Cardiac fibroblast (primary cell): ENCODE results near the gene ETV1.

Source experiments
- DNase-seq, 2 donors: peaks; one replicate each; pipeline versions ENCODE4 v3.0.0 to v3.0.0-alpha.2; 2010; ENCODE audit warnings: low read depth in 2 of 2
- H3K4me3 ChIP-seq, 2 donors: replicated peaks in 1 of 2; 1 replicate in 1 of 2; 2 replicates in 1 of 2; pipeline ENCODE4 v1.5.1; 2011; ENCODE audit warnings: low read depth in 2 of 2, low read length in 2 of 2, mild to moderate bottlenecking in 2 of 2, moderate library complexity in 1 of 2
- TF ChIP-seq, protein P1 (sequence below): IDR thresholded peaks from one replicate; pipeline ENCODE4 v1.5.1; 2011; ENCODE audit warnings: low read depth, mild to moderate bottlenecking, low read length, inconsistent platforms

Gene ETV1

DNA sequence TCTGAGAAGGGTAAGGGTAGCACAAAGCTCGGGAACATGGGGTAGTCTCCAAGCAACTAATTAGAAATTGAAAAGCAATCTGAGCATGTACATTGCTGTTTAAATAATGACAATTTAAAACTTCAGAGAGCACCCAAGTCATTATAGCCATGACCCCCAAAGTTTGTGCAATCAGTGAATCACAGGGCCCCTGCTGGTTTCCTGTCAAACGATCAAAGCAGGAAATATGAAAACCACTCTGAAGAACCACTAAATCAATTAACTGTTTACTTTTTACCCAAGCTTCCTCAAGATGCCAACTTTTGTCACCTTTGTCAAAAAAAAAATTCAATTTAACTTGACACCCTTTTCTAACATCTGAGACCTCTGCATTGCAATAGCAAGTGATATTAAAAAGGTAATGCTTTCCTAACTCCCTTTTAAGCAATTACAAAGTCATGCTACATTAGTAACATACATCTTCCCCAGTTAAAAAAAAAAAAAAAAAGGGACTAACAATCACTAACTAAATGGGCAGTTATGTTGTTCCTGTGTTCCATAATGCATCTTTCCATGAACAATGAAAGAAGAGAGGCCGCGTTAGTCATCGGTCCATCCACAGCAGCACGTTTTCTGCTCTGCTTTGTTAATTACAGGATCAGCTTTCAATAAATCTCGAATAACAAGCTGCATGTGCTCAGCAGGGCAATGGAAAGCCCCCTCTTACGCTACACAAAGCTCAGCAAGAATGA lies 80.6 kb downstream of the ETV1 start:
- TF ChIP-seq, protein P1, sequence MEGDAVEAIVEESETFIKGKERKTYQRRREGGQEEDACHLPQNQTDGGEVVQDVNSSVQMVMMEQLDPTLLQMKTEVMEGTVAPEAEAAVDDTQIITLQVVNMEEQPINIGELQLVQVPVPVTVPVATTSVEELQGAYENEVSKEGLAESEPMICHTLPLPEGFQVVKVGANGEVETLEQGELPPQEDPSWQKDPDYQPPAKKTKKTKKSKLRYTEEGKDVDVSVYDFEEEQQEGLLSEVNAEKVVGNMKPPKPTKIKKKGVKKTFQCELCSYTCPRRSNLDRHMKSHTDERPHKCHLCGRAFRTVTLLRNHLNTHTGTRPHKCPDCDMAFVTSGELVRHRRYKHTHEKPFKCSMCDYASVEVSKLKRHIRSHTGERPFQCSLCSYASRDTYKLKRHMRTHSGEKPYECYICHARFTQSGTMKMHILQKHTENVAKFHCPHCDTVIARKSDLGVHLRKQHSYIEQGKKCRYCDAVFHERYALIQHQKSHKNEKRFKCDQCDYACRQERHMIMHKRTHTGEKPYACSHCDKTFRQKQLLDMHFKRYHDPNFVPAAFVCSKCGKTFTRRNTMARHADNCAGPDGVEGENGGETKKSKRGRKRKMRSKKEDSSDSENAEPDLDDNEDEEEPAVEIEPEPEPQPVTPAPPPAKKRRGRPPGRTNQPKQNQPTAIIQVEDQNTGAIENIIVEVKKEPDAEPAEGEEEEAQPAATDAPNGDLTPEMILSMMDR: no peak
- H3K4me3 ChIP-seq: no peak overlapping the region
- DNase-seq: no peak

DNA sequence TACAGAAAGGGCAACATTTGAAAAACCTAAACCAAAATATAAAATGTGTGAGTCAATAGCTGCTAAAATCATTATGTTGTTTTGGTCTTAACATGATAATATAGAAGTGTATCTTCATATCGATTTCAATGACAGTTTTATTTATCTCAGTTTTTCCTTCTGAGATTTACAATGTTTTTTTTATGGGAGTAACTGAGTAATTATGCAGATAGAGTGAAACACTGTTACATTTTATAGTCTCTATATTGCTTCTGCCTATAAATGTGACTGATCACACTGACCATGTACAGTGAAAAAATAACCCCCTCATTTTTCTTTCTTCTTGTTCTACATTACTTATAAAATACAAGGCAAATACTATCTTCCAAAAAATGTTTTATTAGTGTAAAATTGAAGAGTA lies 81.6 kb downstream of the ETV1 start:
- no peak for DNase-seq
- TF ChIP-seq, protein P1: no peak
- H3K4me3 ChIP-seq: no peak overlapping the region

- no peak overlapping the region for H3K4me3 ChIP-seq
- peak in 1 of 2 donors; percentile 74 for DNase-seq
- TF ChIP-seq, protein P1: no peak
These were observed 84.8 kb downstream of the ETV1 start for GRCh38 chr7:13904689-13905088.

DNA sequence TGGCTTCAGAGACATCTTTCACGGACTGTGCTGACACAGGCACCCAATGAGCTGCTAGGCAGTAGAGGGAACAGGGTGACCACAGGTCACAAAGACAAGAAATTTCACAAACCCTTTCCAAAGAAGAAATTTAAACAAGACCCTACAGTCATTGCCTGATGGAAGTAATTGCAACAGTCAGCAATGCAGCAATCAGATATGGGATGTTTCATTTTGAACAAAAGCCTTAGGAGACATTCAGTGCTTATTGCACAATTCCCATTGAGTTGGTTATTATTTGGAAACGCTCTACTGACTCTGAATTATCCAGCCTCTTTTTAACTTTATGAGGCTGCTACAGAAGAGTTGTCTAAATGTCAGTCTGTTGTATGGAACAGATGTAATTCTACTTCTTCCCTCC lies 85.5 kb downstream of the ETV1 start:
- no peak overlapping the region for H3K4me3 ChIP-seq
- TF ChIP-seq, protein P1: no peak
- DNase-seq: peak; percentile 77 to 80

DNA sequence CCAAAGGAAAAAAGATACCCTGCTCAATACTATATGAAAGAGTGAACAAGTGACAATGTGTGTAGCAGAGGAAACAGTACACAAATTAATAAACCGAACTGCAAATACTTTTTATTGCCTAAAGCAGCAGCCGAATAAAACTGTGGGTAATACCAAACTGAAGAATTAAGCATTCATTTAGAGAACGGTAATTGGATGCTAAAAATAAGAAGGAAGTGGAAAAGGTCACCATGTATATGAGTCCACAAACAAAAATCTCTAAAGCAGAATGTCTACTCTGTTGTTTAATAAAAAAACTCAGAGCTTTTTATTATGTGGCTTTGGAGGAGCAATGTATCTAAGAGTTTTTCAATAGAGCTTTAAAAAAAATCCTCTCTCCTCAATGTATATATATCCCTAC lies 87.9 kb downstream of the ETV1 start:
- TF ChIP-seq, protein P1: no peak

GRCh38 chr7:13898957-13899670 lies 90.4 kb downstream of the ETV1 start:
- DNase-seq: no peak
- no peak overlapping the region for H3K4me3 ChIP-seq
- TF ChIP-seq, protein P1: no peak

More for the DNA sequence above, 87.9 kb downstream of the ETV1 start:
- no peak for DNase-seq
- H3K4me3 ChIP-seq: no peak overlapping the region
